Loucy (cell line): Measurements from ENCODE around the gene FBRSL1.

ENCODE experiments used
- CTCF ChIP-seq: fragments of 200-600 bp; sonication (generic); conservative IDR thresholded peaks from 2 replicates; pipeline ENCODE4 v1.5.1; 2014; ENCODE audit warnings: mild to moderate bottlenecking, antibody characterized with exemption, low read length
- EZH2phosphoT487 ChIP-seq: fragments of 200-600 bp; IDR thresholded peaks from 2 replicates; pipeline ENCODE4 v1.6.1; 2018; ENCODE audit warnings: antibody characterized with exemption, mild to moderate bottlenecking, moderate library complexity, borderline replicate concordance

DNA sequence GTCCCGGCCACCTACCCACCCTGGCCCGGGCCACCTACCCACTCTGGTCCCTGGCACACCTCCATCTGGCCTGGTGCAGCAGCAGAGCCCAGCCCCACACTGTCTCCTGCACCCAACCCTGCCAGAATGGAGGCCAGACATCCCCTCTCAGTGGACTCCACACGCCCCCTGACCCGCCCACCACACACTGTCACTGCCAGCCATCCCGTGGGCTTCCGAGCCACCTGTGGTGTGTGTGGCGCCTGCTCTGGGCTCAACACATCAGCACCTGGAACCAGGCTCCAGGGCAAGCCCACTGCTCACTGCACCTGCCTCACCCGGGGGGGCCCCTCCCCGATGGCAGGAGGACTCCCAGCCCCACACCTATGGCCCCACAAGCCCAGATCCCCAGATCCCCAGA is 50.5 kb downstream of the FBRSL1 start:
- TF ChIP-seq CTCF (no peak), EZH2phosphoT487 (no peak)
